Hematopoietic multipotent progenitor cell treated with erythropoietin and hydrocortisone succinate and interleukin-3 and kit ligand, for 6 days (in vitro differentiated cells): Measurements from ENCODE around the gene CCR3.

ENCODE experiments used
- DNase-seq: peaks from one replicate; pipeline ENCODE4 v3.0.0-alpha.2; 2015

The CCR3 gene

DNA sequence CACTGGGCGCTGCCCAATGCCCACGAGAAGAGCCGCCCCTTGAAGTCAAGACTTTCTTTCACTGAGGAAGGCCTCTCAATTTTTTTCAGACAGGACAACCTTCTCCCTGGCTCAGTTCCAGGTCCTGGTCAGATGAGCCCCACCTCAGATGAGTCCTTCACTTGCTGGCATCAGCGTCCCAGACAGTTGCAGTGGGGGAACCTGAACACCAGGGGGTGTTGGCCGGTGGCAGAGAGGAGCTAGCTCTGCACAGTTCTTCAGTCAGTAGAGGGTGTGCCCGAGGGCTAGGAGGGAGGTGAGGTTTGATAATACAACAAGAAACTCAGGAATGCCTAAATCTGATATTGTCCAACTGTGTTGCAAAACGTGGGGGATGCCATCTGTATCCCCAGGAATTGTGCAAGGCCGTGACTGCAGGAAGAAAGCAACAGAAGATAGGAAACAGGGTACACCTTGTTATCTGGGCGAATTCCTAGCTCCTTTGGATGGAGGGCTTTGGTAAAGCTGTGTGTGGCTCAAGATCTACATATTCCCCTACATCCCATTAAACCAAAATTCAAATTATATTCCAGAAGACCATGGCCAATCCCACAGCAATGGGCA lies 34.3 kb downstream of the CCR3 start:
- DNase-seq: peak; percentile 82

DNA sequence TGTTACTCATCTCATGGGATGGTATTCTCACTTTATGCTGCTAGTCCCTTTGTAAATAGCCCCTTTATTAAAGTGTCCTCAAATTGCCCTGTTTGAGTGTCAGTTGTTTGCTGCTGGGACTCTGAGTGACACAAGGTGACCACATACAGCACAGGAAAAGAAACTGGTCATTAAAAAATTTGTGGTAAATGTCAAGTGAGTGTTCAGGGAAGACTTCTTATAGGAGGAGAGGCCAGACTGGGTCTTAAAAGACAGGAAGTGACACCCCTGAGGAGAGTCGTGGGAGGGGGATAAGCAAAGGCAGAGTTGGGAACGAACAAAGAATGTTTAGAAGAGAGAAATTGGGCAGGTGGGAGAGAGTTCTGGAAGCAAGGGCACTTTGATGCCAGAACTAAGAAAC lies 35.2 kb downstream of the CCR3 start:
- DNase-seq: no peak

DNA sequence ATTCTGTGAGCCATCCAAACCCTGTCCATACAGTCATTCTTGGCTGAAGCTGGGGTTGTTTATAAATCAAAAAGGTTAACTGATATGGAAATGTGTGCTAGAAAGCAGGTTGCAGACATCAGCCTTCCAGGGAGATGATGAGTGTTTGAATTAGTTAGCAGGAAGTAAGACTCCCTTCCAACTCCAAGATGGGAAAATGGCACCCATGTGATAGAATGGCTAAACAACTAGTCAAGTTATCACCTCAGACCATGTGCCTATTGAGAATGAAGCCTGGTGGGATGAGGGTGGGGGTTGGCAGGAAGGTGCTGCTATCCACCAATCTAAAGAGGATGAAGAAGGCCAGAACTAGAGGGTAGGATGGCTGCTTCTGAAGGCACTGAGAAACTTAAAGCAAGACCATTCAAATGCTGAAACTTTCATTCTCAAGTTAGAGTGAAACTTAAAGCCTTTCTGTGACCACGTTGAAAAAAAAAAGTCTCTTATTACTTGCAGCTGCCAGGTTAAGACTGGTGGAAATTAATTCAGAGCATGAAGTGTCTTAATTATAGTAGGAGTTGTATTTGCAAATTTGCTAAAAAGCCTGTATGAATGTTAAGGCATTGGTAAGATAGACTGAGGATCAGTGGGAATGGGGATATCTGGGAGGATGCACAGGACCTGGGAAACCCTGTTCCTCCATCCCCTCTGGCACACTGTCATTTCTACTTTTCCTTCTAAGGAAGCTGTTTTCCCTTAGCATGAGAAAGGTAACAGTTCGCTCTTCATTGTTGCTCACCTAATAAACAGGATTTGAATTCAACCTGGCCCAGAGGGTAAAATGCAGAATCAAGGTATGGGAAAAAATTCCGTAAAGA lies 36.8 kb downstream of the CCR3 start:
- no peak for DNase-seq

DNA sequence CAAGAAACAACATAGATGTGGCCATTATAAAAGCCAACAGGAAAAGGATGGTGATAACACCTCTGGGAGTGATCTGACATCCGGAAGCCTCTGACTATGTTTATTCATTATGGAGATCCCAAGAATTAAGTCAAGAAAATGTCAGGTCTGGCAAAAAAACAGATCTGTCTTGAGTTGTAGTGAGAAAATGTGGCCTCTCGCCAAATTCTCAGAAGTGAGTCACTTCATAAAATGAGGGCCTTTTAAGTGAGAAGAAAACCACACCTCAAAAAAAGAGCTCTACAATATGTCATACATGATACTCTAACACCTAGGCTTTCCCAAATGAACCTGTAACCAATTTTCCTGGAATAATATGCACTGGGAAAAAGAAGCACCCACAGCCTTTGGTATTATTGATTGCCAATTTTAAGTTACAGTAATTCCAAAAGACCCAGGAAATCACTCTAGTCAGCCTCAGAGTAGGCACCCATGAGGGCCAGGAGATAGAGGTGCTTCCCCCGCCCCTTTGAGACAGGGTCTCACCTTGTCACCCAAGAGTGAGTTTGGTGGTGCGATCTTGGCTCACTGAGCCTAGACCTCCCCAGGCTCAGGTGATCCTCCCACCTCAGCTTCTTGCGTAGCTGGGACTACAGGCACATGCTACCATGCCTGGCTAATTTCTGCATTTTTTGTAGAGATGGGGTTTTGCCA lies 38.0 kb downstream of the CCR3 start:
- DNase-seq: peak; percentile 40

DNA sequence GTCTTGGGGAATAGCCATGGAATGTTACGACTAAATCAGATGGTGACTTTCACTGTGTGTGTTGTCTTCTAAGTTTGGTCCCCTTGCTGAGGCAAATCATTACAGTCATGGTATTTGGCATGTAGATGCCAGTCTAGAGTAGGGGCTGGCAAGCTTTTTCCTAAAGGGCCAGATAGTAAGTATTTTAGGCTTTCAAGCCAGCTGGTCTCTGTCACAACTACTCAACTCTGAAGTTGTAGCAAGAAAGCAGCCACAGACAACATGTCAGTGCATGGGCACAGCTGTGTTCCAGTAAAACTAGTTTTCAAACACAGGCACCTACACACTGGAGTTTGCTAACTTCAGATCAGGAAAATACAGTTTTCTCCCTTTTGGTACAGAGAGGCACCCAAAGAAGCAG lies 39.3 kb downstream of the CCR3 start:
- DNase-seq: no peak

DNA sequence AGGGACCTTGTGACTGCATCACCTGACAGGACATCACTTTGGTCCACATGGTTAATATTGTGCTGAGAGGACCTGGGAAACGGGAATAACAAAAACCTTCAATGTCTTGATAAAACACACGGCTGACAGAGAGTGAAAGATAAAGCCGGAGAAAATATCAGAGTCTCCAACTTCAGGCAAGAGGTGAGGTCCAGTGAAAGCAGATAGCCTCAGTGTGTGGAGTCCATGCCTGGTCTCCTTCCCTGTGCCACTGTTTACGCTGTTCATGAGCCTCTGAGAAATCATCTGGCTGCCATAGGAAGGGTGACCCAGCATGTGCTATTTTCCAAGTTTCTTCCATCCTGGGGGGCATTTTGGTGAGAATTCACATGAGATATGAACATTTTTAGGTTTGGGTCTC lies 39.8 kb downstream of the CCR3 start:
- no peak for DNase-seq

DNA sequence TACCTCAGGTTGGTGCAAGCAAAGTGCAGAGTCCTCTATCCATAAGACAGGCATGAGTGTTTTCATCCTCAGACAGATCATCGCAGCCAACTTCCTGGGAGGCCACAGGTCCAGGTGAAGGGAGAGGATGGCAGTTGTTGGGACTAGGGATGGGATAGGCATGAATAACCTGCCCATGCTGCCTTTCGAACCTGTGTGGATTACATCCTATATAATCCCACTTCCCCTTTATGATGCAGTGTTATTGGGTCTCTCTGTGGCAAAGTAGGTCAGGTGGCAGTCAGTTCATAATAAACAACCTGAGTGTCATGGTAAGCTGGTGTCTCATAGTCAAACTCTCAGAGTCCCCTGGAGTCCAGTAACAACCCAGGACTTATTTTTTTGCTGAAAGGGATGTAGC lies 40.4 kb downstream of the CCR3 start:
- DNase-seq: no peak

DNA sequence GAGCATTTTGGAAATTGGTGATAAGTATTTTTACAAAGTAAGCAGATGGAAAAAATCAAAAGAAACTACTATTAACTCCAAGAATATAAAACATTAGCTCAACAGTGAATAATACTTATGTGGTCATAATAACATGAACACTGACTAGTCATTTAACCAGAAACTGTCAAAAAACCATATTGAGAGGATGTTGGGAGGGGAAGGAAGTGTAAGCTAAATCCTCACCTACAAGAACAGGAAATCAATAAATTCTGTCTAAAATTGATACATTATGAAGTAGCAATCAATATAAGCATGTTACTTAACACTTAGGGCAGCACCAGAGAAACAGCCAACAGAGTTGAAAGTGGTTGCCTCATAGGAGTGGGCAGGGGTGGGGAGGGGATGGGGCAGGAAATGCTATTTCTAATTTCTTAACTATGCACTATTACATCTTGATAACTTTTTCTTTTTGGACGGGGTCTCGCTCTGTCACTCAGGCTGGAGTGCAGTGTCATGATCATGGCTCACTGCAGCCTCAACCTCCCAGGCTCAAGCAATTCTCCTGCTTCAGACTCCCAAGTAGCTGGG lies 41.7 kb downstream of the CCR3 start:
- DNase-seq: peak; percentile 27

DNA sequence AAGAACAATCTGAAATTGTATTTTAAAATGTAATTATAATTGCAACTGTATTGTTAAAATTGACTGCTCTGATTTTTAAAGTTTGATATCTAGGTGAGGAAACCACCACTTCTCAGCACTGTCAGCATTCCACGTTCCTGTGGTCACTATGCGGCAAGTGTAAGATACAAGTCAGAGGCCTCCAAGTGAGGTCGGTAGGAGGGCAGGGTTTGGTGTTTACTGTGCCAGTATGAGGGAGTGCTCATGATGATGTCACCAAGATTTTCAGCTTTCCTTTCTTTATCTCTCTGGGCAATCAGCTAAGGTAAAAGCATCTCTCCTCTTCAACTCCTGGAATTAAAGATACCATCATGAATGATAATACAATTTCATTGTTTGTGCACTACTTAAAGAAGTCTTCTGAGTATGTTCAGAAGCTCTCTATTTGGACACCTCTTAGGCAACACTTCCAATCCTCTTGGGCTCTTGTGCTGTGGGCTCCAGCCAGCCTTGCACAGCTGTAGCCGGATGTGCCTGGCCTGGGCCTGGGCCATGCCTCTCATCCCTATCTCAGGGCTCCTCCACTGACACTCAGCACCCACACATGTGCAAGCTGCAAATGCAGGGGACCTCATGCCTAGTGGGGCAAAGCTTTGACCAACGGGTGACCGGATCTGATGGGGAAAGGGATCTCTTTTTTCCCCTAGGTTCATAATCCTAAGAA lies 42.9 kb downstream of the CCR3 start:
- DNase-seq: no peak

DNA sequence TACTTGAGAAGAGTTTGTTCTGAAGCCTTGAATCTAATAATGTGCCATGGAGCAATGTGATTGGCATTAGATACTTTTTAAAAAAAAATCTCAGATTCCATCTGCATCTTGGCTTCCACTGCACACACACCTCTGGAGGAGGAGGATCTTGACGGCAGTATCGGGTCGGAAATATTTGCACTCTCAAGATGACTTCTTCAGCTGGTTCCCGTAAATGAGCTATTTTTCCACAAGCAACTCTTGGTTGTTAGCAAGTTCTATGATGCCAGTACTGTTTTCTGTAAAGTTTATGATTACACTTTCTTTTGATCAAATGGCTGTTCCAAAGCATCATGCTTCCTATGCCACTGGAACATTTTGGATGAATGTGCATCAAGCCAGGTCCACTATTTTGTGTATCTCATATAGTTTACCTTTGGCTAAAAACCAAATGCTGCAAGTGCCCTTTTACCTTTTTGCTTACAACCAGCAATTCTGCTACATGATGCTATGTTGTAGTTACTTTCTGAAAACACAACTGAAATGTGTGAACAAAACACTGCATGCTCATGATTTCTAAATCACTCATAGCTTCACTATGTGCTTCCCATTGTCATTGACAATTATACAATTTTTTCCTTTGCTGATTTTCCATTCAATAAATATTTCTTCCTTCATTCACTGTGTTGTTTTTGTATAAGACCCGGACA lies 43.8 kb downstream of the CCR3 start:
- no peak for DNase-seq

DNA sequence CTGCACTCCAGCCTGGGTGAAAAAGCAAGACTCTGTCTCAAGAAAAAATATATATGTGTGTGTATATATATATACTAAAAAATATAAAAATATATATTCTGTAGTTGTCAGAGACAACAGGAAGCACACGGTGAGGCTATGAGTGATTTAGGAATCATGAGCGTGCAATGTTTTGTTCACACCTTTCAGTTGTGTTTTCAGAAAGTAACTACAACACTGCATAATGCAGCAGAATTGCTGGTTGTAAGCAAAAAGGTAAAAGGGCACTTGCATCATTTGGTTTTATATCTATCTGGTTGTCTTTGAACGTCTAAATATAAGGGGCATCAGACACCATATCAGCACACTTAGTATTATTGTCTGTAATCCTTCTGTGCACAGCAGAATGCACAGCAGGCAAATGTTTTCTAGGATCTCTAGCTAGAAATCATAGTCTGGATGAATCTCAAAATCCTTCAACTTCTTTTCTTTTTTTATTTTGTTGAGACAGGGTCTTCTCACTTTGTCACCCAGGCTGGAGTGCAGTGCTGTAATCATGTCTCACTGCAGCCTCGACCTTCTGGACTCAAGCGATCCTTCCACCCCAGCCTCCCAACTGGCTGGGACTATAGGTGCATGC lies 44.8 kb downstream of the CCR3 start:
- DNase-seq: no peak

DNA sequence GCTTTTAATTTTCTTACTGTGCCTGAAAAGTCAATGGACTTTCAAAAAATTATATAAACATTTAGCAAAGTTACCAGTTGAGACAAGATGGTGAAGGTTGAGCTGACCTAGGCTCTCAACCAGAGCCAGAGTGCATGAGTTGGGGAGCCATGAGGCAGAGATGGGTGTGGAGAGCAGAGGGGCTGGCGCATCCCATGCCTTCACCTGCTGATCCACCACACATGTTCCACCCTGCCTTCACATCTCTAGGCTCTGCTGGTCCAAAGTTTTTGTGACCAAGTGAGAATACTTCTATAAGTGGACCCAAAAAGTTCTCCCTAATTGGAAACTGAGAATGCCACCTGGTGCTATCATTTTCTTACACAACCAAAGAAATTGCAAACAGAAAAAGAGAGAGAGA lies 47.3 kb downstream of the CCR3 start:
- DNase-seq: no peak

DNA sequence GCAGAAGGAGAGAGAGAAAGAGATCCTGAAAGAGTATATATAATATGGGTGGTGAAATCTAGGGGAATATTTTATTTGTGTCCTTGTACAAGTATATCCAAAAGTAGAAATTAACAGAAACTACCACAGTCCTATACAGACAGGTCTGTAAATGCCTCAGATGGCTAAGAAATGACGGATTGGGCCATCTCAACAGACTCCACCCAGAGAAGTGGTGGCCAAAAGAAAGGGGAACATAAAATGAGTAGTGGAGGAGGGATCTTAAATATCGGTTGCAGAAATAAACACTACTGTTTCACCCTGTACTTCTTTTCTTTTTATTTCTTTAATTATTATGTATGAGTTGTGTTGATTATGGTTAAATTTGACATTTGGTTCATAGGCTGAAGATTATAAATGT lies 47.7 kb downstream of the CCR3 start:
- DNase-seq: no peak

DNA sequence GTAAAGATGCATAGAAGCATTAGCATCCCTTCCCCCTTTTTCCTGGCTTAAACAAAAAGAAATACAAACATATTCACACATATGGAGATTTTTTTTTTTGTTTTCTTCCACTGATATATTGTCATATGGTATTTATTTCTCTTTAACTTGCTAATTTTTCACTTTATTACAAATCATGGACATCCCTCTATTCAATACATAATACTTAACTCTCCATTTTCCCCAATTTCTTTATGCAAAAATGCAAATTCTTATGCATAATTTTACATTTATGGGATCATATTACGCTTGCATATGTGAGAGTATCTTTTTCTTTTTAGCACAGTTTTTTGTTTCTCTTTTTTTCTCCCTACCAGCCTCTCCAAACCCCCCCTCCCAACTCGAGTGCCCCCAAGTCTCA lies 48.8 kb downstream of the CCR3 start:
- no peak for DNase-seq

DNA sequence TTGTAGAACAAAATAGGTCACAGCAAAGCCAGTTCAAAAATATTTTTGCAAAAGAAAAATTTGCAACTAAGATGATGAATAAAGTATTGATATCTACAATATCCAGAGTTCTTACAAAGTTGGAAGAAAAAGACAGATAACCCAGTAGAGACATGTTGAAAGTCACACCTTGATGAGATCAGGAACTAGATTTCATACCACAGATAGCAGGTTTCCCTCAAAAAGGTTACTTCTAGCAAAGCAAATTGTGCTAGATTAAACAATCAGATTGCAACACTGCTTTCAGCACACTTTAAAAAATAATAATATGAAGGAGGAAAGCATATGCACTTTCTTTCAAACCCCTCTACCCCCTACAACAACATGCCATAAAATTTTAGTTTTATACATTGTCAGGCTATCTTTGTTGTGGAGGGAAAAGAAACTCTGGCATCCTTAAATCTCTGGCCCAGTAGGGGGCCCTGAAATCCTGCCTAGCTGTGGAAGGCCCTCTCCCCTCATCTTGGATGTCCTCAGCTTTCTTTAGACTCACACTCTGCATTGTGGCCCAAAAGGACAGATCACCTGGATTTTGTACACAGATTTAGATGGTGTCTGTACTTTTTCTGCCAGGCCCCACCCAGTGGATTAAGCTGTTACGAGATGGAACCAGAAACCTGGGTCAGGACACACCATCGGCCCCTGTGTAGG lies 50.9 kb downstream of the CCR3 start:
- peak; percentile 25 for DNase-seq

DNA sequence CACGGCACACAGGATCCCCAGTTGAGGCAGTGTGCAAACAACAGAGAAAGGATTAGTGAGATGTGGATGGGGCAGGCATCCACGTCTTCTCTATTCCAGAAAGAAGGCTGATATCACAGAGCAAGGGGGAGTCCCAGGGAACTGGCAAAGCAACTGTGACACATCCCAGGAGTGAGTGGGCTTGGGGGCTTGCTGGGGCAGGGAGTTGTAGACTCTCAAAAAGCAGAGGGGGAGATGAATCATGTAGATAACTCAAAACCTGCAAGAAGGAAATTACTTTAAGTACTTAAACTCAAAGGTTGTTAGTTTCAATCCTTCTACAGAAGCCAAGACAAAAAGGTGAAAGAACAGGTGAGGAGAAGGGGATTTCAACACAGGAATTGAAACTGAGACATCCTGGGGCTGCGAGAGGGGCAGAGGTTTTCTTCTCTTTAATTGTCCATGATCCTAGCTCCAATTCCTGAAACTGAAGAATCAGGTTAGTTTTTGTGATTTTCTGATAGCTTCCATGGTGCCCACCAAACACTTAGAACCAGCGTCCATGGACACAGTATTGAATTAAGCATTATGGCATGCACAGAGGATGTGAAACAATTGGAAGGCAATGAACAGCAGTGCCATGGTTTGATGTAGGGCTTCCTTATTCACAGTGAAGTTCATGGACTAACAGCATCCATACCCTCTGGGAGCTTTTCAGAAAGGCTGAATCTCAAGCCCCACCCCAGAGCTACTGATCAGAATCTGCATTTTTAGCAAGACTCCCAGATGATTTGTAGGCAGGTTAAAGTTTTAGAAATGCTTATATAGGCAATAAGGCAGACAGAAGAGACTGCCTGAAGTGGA lies 52.0 kb downstream of the CCR3 start:
- no peak for DNase-seq

DNA sequence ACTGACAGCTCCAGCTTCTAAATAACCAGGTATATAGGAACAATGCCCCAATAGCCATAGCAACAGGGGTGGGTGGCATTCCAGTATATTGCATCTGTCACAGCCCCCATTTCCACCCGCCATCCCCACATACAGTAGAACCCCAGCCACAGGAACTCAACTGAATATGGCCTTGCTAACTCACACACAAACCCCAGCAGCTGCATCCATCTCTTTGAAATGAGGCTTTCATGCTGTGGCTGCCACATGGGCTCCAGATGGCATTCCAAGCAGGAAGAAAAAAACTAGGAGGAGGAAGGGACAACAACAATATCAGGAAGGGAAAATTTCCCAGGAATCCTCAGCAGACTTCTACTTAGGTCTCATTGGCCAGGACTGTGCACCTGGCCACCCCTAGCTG lies 54.6 kb downstream of the CCR3 start:
- DNase-seq: no peak

DNA sequence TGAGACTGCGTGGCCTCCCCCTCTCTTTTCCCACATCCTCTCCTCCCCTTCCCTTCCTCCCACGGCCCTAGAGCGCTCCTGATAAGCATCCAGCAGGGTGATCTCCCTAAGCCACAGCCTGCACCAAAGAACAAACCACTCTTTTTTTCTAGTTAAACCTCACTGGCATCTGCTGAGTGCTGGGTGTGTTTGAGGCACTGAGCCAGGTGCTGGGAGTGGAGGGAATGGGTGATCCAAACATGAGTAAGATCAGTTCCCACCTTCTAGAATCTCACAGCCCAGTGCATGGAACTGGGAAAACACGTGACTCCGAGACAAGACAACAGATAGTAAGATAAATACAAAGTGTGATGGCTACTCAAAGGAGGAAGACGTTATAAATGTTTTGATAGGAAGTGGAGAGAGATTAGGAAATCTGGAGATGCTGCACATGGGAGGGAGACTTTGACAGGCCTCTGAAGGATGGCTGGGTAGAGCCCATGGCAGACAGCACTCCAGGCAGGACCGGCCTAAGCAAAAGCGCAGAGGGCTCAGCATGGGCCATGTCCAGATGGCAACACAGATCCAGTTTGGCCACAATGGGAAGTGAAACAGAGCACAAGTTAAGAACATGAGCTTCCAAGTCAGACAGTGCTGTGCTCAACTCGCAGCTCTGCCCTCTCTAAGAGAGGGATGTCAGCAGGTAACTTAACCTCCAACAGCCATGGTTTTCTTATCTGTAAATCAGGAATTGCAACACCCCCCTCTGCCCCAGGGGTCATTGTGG lies 55.6 kb downstream of the CCR3 start:
- peak; percentile 37 for DNase-seq

DNA sequence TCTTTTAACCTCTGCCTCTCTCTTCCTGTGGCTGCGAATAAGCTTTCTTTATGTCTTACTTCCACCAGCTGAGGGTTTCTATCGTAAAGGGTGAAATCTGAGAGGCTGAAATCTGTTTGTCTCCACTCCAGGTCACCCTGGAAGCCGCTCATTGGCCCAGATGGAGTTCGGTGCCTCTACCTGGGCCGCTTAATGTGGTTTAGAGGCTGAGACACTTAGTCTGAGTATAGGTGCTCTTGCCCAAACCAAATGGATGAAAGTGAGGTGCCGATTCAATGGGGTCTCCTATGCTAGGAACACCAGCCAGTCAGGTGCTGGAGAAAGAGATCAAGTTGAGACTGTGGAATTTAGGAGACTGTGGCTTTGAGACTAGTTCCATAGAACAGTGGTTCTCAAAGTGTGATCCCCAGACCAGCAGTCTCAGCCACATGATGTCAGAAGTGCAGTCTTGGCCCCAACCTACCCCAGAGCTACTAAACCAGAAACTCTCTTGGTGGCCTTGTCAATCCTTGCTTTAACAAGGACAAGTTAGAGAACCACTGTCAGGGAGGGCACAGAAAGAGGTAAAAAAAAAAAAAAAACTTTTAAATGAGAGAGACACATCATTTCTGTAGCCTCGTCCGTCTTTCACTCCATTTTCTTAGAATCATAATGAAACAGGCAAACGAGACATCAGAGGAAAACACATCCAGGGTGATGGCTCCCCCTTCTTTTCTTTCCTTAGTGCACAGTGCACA lies 56.8 kb downstream of the CCR3 start:
- no peak for DNase-seq
